ENCODE results near the gene ARFGAP1.
A peak's percentile ranks its signal among the peaks of the same experiment; 100 is the strongest.
"Not testable (repeated sequence)": the region's sequence is repeated elsewhere in the genome, so short reads cannot be mapped to it uniquely, and the experiment has no call there.

ARFGAP1 gene

DNA sequence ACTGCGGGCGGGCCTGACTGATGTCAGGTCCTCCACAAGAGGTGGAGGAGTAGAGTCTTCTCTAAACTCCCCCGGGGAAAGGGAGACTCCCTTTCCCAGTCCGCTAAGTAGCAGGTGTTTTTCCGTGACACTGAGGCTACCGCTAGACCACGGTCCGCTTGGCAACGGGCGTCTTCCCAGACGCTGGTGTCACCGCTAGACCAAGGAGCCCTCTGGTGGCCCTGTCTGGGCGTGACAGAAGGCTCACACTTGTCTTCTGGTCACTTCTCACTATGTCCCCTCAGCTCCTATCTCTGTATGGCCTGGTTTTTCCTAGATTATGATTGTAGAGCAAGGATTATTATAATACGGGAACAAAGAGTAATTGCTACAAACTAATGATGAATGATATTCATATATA, 21.3 kb upstream of the ARFGAP1 start:
- H3K27me3 Mint-ChIP-seq, result peaks cover 50% of the 10 kb centered on the region
- not testable (repeated sequence) for H3K36me3 Mint-ChIP-seq (ENCODE audit: low read depth); H3K9me3 Mint-ChIP-seq; H3K4me1 Mint-ChIP-seq (ENCODE audit: low read depth); H3K27ac Mint-ChIP-seq; H3K4me3 Mint-ChIP-seq

DNA sequence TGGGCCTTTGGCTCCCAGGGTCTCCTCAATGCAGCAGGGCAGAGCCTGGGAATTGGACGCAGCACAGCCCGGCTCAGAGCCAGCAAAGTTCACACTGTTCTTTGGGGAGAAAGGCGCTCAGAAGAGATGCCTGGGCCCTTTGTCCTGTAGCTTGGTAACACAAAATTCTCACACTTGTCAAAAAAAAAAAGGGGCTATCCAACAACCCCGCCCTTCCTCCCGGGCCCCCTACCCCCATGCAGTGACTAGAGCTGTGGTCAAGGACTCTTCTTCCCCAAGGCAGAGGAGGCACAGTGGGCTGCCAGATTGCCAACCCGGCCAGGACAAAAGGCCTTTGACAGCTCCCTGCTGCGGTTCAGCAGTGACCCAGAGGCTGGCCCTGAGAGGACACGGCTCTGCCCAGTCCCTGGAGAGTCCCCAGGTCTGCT, 20.3 kb upstream of the ARFGAP1 start:
- peaks cover 58% of the 10 kb centered on the region for H3K27me3 Mint-ChIP-seq
- H3K4me3 Mint-ChIP-seq, result no peak overlapping the region

DNA sequence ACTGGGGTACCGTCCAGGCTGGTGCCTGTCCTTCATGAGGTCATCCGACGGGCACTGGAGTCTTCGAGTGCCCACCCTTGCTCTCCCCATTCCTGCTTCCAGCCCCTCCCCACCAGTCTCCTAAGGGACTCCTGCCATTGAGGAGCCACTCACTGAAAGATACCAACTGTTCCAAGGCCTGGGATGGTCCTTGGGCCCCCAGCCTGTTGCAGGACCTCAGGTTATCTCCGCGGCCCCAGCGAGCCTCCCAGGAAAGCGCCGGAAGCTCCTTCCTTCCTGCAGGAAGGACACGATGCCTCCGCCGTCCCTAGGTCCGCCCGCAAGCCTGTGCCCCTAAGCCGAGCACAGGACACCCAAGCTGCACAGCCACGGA, 19.6 kb upstream of the ARFGAP1 start:
- Mint-ChIP-seq H3K4me1 (ENCODE audit: low read depth) (no peaks in the 10 kb centered on the region), H3K36me3 (ENCODE audit: low read depth) (no peaks in the 10 kb centered on the region), H3K27ac (no peak overlapping the region), H3K4me3 (peak overlapping the region; percentile 1), H3K9me3 (no peaks in the 10 kb centered on the region), H3K27me3 (peaks cover 58% of the 10 kb centered on the region)

More for the DNA sequence above, 20.3 kb upstream of the ARFGAP1 start:
- H3K4me1 Mint-ChIP-seq (ENCODE audit: low read depth), result no peaks in the 10 kb centered on the region
- no peaks in the 10 kb centered on the region for H3K9me3 Mint-ChIP-seq
- H3K27ac Mint-ChIP-seq, result no peak overlapping the region
- H3K36me3 Mint-ChIP-seq (ENCODE audit: low read depth), result no peaks in the 10 kb centered on the region

DNA sequence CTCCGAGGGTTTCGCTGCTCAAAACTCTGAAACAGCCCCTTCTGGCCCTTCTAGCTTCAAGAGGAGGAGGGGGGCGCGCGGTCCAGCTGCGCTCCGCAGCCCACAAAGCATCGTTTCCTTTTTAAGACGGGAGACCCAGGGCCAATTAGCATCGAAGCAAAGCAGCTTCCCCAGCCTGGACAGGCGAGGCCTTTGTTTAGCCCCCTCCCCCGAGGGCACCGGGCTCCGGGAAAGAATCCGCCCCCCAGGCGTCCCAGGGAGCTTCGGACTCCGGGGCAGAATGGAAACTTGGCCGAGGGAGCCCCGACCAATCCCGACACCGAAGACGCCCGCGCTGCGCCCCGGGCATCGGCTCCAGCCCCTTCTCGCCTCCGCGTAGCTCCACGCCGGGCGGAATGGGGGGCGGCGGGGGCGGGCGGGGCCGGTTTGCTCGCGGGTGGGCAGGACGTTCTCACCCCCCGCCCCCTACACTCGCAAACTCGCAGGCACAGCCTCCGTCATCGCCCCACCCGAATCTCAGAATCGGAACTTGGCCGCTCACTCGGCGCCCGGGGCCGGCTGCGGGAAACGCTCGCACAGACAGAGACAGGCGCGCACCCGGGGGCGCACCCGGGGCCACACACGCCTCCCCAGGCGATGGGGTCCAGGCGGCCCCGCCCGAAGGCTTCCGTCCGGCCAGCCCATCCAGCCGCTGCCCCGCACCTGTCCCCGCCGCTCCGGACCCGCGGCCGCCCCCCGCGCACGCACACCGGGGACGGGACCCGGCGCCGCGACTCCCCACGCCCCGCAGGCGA, 19.0 kb upstream of the ARFGAP1 start:
- Mint-ChIP-seq H3K4me3 (no peak overlapping the region), H3K27me3 (peaks cover 55% of the 10 kb centered on the region), H3K27ac (no peak overlapping the region), H3K4me1 (ENCODE audit: low read depth) (no peaks in the 10 kb centered on the region), H3K36me3 (ENCODE audit: low read depth) (no peaks in the 10 kb centered on the region), H3K9me3 (no peaks in the 10 kb centered on the region)

DNA sequence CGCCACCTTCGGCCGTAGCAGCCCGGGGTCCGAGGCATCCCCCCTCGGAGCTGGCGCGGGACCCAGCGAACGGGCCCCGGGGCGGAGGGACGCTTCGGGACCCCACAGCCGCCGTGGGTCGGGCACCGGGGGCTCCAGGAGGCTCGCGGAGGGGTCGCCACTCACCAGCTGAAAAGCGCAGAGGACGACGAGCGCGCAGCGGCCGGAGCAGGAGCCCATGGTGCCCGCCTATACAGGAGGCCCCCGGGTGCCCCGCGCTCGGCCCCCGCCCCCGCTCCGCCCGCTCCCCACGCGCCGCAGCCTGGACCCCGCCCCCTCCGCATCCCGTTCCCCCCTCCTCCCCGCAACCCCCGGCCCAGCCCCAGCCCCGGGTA, 18.4 kb upstream of the ARFGAP1 start, which contains the start of gene NKAIN4:
Gene NKAIN4 (minus strand): TSS at position 232 of the 374 bp plus-strand sequence. CDS start 13 bp downstream, at position 219.
- H3K36me3 Mint-ChIP-seq (ENCODE audit: low read depth), result no peaks in the 10 kb centered on the region
- H3K4me3 Mint-ChIP-seq, result no peak within 1 kb of the TSS
- no peak within 1 kb of the TSS for H3K27ac Mint-ChIP-seq
- H3K4me1 Mint-ChIP-seq (ENCODE audit: low read depth), result no peaks in the 10 kb centered on the region
- no peaks in the 10 kb centered on the region for H3K9me3 Mint-ChIP-seq
- H3K27me3 Mint-ChIP-seq, result peaks cover 51% of the 10 kb centered on the region

DNA sequence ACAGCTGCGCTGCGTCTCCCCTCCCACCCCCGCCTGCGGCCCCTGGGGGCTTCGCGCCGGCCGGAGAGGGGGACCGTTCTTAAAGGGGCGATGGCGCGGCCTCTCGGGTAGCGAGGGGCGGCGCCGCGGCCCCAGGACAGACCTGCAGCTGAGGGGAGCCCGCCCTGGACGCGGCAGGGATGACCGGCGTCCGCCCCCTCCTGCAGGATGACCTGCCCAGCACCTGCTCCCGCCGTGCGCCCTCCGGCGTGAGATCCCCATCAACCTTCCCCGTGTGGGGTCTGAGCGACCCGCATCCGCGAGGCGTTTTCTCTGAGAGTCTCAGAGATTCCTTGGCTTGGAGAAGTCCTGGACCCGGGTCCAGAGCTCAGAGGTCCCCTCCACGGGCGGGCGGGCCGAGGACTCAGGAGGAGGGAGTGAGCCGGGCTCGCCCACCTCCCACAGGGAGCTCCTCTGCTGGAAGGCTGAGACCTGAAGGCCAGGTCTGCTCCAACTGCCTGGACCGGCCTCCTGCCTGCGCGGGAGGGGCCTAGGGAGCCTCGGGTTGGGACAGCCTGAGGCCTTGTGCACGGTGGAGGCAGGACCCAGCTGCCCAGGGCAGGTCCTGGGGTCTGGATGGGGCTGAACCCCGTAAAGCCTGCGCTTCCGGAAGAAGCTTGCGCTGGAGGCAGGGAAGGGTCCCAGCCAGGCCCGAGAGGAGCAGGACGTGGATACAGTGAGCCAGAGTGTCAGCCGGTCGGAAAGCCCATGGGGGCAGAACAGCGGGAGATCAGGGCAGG, 17.8 kb upstream of the ARFGAP1 start:
- H3K4me1 Mint-ChIP-seq (ENCODE audit: low read depth), result no peaks in the 10 kb centered on the region
- no peaks in the 10 kb centered on the region for H3K36me3 Mint-ChIP-seq (ENCODE audit: low read depth)
- H3K27ac Mint-ChIP-seq, result no peak overlapping the region
- no peaks in the 10 kb centered on the region for H3K9me3 Mint-ChIP-seq
- no peak overlapping the region for H3K4me3 Mint-ChIP-seq
- peaks cover 50% of the 10 kb centered on the region for H3K27me3 Mint-ChIP-seq

DNA sequence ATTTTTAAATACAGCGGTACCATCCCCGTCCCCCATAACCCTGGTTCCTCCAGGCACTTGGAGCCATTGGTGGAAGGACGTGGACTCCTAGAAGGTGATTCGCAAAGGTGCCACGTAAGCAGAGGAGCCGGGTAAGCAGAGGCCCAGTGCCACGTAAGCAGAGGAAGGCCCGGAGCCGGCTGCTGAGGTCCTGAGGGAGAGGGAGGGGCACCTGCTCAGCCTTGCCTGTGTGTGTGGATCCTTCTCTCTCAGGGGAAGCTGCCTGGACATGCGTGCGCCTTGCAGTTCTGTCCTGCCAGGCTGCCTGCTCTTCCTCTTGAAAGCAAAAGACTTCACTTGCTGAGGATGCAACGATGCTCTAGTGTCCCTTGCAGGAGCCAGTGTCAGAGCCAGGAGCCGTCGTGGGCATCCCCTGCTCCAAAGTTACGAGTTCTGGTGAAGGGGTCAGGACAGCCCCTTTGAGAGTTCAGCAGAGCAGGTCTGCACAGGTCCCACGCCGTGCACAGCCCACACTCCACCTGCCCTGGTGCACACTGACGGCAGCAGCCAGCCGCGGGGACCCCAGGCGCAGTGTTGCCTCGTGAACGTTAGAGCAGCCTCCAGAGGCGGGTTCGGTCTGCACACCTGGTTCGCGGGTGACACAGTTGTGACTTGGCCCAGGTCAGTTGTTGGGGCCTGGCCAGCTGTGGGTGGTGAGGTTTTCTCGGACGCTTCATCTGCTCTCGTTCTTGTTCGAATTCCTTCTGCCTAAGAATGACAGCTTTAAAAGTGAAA, 16.5 kb upstream of the ARFGAP1 start:
- peaks cover 43% of the 10 kb centered on the region for H3K27me3 Mint-ChIP-seq
- no peak overlapping the region for H3K4me3 Mint-ChIP-seq

DNA sequence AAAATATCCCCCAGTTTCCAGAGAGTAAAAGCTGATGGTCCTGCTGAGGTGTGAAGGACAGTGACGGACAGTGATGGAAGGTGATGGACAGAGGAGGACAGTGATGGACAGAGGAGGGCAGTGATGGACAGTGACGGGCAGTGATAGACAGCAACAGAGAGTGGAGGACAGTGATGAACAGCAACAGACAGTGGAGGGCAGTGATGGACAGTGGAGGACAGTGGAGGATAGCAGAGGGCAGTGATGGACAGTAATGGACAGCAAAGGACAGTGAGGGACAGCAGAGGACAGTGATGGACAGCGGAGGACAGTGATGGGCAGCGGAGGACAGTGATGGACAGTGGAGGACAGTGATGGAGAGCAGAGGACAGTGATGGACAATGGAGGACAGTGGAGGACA, 15.7 kb upstream of the ARFGAP1 start:
- H3K27me3 Mint-ChIP-seq, result peaks cover 43% of the 10 kb centered on the region
- H3K9me3 Mint-ChIP-seq, result no peaks in the 10 kb centered on the region
- no peak overlapping the region for H3K27ac Mint-ChIP-seq
- no peaks in the 10 kb centered on the region for H3K36me3 Mint-ChIP-seq (ENCODE audit: low read depth)
- H3K4me3 Mint-ChIP-seq, result no peak overlapping the region
- no peaks in the 10 kb centered on the region for H3K4me1 Mint-ChIP-seq (ENCODE audit: low read depth)

More for the DNA sequence above, 16.5 kb upstream of the ARFGAP1 start:
- no peak overlapping the region for H3K27ac Mint-ChIP-seq
- no peaks in the 10 kb centered on the region for H3K36me3 Mint-ChIP-seq (ENCODE audit: low read depth)
- no peaks in the 10 kb centered on the region for H3K9me3 Mint-ChIP-seq
- H3K4me1 Mint-ChIP-seq (ENCODE audit: low read depth), result no peaks in the 10 kb centered on the region

DNA sequence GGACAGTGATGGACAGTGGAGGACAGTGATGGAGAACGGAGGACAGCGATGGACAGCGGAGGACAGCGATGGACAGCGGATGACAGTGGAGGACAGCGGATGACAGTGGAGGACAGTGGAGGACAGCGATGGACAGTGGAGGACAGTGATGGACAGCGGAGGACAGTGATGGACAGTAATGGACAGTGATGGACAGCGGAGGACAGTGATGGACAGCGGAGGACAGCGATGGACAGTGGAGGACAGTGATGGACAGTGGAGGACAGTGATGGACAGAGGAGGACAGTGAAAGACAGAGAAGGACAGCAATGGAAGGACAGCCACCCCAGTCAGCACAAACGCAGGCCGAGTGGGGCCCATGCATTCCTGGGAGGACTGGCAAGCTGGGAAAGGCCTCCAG, 15.0 kb upstream of the ARFGAP1 start:
- H3K4me1 Mint-ChIP-seq (ENCODE audit: low read depth), result no peaks in the 10 kb centered on the region
- H3K9me3 Mint-ChIP-seq, result no peaks in the 10 kb centered on the region
- H3K27ac Mint-ChIP-seq, result peak overlapping the region; percentile 37
- H3K4me3 Mint-ChIP-seq, result no peak overlapping the region
- H3K27me3 Mint-ChIP-seq, result peaks cover 39% of the 10 kb centered on the region
- no peaks in the 10 kb centered on the region for H3K36me3 Mint-ChIP-seq (ENCODE audit: low read depth)

DNA sequence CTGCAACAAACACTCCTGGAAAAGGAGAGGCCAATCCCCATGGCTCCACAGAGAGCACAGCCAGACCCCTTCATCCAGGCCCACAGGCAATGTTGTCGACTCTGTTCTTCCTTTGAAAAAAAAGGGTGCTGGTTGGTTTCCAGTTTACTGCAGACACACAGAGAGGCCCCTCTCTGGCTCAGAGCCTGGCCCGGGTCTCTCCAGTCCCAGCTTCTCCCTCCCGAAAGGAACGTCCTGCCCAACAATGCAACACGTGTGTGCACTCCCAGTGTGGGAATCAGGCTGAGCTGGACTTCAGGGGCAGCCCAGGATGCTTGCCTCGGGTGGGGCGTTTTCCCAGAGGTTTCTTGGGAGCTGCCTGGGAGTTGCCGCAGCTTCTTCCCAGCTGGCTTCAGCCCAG, 13.8 kb upstream of the ARFGAP1 start:
- H3K36me3 Mint-ChIP-seq (ENCODE audit: low read depth), result no peaks in the 10 kb centered on the region
- H3K4me1 Mint-ChIP-seq (ENCODE audit: low read depth), result no peaks in the 10 kb centered on the region
- H3K27ac Mint-ChIP-seq, result no peak overlapping the region
- no peaks in the 10 kb centered on the region for H3K9me3 Mint-ChIP-seq
- peaks cover 36% of the 10 kb centered on the region for H3K27me3 Mint-ChIP-seq
- H3K4me3 Mint-ChIP-seq, result no peak overlapping the region

DNA sequence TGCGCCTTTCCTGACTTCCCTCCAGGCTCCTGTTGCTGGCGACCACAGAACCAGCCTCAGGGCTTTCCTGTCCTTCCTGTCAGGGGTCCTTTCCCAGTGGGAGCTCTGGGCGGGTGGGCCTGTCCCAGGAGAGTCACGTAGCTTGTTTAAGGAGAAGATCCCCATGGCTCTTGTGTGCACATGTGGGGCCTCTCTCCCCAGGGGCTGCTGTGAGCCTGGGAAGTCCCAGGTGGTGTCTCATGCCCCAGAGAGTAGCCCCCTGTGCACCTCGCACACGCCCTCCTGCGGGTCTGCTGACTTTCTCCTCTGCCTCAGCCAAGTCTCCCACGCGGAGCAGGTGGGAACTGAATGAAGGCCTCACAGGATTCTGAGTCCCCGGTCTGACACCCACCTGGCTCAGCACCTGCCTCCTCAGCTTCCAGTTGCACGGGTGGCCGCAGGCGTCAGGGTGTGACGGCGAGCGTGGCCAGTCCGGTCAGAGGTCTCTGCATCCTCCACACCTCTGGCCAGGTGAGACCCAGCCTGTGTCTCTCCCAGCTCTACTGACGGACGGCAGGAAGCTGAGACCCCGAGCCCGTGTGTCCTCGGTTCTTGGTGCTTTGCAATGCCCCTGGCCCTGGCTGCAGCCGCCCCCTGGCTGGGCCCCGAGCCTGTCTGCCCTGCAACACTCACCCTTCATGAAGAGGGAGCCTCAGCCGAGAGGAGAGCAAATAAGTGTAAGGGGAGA, 12.7 kb upstream of the ARFGAP1 start:
- Mint-ChIP-seq H3K4me1 (ENCODE audit: low read depth) (no peaks in the 10 kb centered on the region), H3K36me3 (ENCODE audit: low read depth) (no peaks in the 10 kb centered on the region), H3K27ac (no peak overlapping the region), H3K4me3 (no peak overlapping the region), H3K9me3 (no peaks in the 10 kb centered on the region), H3K27me3 (peaks cover 39% of the 10 kb centered on the region)

DNA sequence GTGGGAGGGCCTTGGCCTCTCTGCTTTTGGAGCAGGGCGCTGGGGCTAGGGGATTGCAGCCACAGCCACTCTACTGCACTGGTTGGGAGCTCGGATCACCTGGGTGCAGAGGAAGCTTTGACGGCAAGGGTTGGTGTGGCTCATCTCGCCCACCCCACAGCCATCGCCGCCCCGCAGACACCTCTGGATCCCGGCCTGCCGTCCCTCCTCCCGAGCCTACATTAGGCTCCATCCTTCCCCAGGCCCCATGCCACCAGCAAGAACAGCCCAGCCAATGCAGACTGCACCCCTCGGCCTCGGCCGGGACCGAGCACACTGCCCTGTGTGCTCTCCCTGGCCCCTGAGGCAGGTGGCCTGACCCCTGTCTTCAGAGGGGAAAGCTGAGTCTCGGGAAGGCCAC, 12.1 kb upstream of the ARFGAP1 start:
- H3K4me3 Mint-ChIP-seq, result no peak overlapping the region
- H3K27me3 Mint-ChIP-seq, result peaks cover 32% of the 10 kb centered on the region
- H3K36me3 Mint-ChIP-seq (ENCODE audit: low read depth), result no peaks in the 10 kb centered on the region
- H3K4me1 Mint-ChIP-seq (ENCODE audit: low read depth), result no peaks in the 10 kb centered on the region
- H3K27ac Mint-ChIP-seq, result no peak overlapping the region
- H3K9me3 Mint-ChIP-seq, result no peaks in the 10 kb centered on the region

DNA sequence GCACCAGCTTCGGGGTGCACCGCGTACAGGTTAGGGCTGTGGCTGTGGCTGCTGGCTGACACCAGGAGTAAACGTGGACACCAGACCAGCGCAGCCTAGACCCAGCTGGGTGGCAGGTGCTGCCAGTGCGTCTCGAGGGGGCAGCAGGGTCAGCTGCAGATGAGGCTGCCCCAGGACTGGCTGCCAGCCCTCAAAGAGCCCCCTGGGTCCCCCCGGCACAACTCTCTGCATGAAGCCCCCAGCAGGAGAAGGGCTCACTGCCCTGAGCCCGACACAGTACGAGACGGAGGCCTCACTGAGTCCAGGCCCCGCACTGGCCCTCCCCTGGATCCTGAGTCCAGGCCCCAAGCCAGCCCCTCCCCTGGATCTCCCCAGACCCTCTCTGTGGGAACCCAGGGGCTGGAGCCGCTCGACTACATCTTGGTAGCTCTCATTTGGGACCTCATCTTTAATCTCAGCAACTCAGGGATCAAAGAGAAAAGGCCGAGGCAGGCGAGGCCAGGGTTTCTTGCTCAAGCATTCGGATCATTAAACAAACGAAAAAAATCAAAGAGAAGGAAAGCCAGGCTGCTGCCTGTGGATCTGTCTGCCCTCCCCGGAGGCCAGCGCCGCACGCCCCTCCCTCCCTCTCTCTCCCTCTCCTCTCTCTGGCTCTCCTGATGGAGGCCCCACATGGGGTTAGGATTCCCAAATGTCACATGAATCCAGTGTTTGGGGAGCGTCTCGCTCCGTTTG, 11.4 kb upstream of the ARFGAP1 start:
- Mint-ChIP-seq H3K27ac (no peak overlapping the region), H3K4me1 (ENCODE audit: low read depth) (no peaks in the 10 kb centered on the region), H3K4me3 (no peak overlapping the region), H3K9me3 (no peaks in the 10 kb centered on the region), H3K36me3 (ENCODE audit: low read depth) (no peaks in the 10 kb centered on the region), H3K27me3 (peaks cover 25% of the 10 kb centered on the region)
